Hepatocyte (in vitro differentiated cells): Measurements from ENCODE around the gene EFR3B. TPM values are rescaled to one million over a fixed set of nuclear protein-coding genes. Genes with fewer than 3 reads are reported as not detected.

Source experiments
- DNase-seq: peaks from one replicate; pipeline ENCODE4 v3.0.0-alpha.2; 2016; ENCODE audit warnings: low spot score
- H2AFZ ChIP-seq: fragments of 200-600 bp; sonication (generic); 2 replicates; pipeline ENCODE4 v1.6.0; 2016; ENCODE audit warnings: antibody characterized with exemption, mild to moderate bottlenecking
- H3K27ac ChIP-seq: fragments of 200-600 bp; sonication (generic); 2 replicates; pipeline ENCODE4 v1.5.1; 2016; ENCODE audit warnings: mild to moderate bottlenecking
- H3K27me3 ChIP-seq: fragments of 200-600 bp; sonication (generic); 2 replicates; pipeline ENCODE4 v1.6.1; 2016
- H3K36me3 ChIP-seq: fragments of 200-600 bp; sonication (generic); replicated peaks from 2 replicates; pipeline ENCODE4 v1.5.1; 2016; ENCODE audit warnings: low read depth; ENCODE audit not compliant: insufficient read depth
- H3K4me1 ChIP-seq: fragments of 200-600 bp; sonication (generic); 2 replicates; pipeline ENCODE4 v1.5.1; 2016; ENCODE audit warnings: mild to moderate bottlenecking, moderate library complexity; ENCODE audit not compliant: insufficient read depth
- H3K4me2 ChIP-seq: fragments of 200-600 bp; sonication (generic); 2 replicates; pipeline ENCODE4 v1.6.0; 2016
- H3K4me3 ChIP-seq: fragments of 200-600 bp; sonication (generic); 2 replicates; pipeline ENCODE4 v1.5.1; 2016; ENCODE audit warnings: mild to moderate bottlenecking
- H3K79me2 ChIP-seq: fragments of 200-600 bp; sonication (generic); 2 replicates; pipeline ENCODE4 v1.6.0; 2017; ENCODE audit warnings: mild to moderate bottlenecking
- H3K9me2 ChIP-seq: fragments of 200-600 bp; sonication (generic); replicated peaks from 2 replicates; pipeline ENCODE4 v1.6.0; 2017; ENCODE audit warnings: mild to moderate bottlenecking; ENCODE audit not compliant: insufficient read depth
- H3K9me3 ChIP-seq: fragments of 200-600 bp; sonication (generic); 2 replicates; pipeline ENCODE4 v1.5.1; 2016; ENCODE audit warnings: low read depth, mild to moderate bottlenecking
- H4K20me1 ChIP-seq: fragments of 200-600 bp; sonication (generic); 2 replicates; pipeline ENCODE4 v1.6.0; 2016; ENCODE audit warnings: mild to moderate bottlenecking; ENCODE audit not compliant: insufficient read depth, poor library complexity, severe bottlenecking
- CTCF ChIP-seq: fragments of 200-600 bp; sonication (generic); IDR thresholded peaks from 2 replicates; pipeline ENCODE4 v1.5.1; 2016; ENCODE audit warnings: antibody characterized with exemption, mild to moderate bottlenecking; ENCODE audit not compliant: poor library complexity
- EZH2 ChIP-seq: fragments of 200-600 bp; sonication (generic); IDR thresholded peaks from 2 replicates; pipeline ENCODE4 v1.6.1; 2016; ENCODE audit warnings: antibody characterized with exemption, mild to moderate bottlenecking, borderline replicate concordance
- EZH2phosphoT487 ChIP-seq: fragments of 200-600 bp; sonication (generic); IDR thresholded peaks from one replicate; pipeline ENCODE4 v1.6.1; 2018; ENCODE audit warnings: antibody characterized with exemption, mild to moderate bottlenecking, low read depth, moderate library complexity; ENCODE audit not compliant: unreplicated experiment, severe bottlenecking
- WGBS: methylation state at CpG from one replicate; pipeline ENCODE4 v1.1.6; 2016; ENCODE audit warnings: low lambda C conversion rate; ENCODE audit errors: missing lambda C conversion rate; 5-methylcytosine and 5-hydroxymethylcytosine counted together
- polyA plus RNA-seq: library from polyadenylated mRNA; unstranded; fragments of >200 nt; fragmentation: Nextera tagmentation; extraction: Ambion mirVana; gene quantifications from 2 replicates; pipeline ENCODE4 v1.2.1, GENCODE V29; 2016
- total RNA-seq: library from RNA; depleted of rRNA; stranded (reverse); fragments of >200 nt; gene quantifications from 2 replicates; pipeline ENCODE4 v1.2.3, GENCODE V29; 2014

Gene EFR3B
- total and polyA plus RNA-seq, 2 experiments from 2014 or later: 1.1 to 2.0 TPM

GRCh38 chr2:25041307-25041927 is 459 bp upstream of the EFR3B start:
- H3K4me1 ChIP-seq: peaks cover 9% of the 10 kb centered on the region
- WGBS: 2% methylated on average over 24 of the region's 28 CpGs
- no peaks in the 10 kb centered on the region for H3K9me3 ChIP-seq
- H3K27me3 ChIP-seq: peaks cover 8% of the 10 kb centered on the region
- H3K36me3 ChIP-seq: no peaks in the 10 kb centered on the region
- peak overlapping the region; percentile 48 for H3K4me3 ChIP-seq
- H2AFZ ChIP-seq: peak overlapping the region; percentile 76
- TF ChIP-seq CTCF (peak; percentile 19), EZH2phosphoT487 (no peak)
- H3K79me2 ChIP-seq: no peaks in the 10 kb centered on the region
- H3K27ac ChIP-seq: no peak overlapping the region
- peak; percentile 84 for DNase-seq
- H4K20me1 ChIP-seq: no peaks in the 10 kb centered on the region
- H3K9me2 ChIP-seq: no peaks in the 10 kb centered on the region
- peak overlapping the region; percentile 98 for H3K4me2 ChIP-seq

GRCh38 chr2:25042321-25043240 is 705 bp downstream of the EFR3B start:
- DNase-seq: peak; percentile 67
- Histone ChIP-seq H3K36me3 (no peaks in the 10 kb centered on the region), H3K79me2 (no peaks in the 10 kb centered on the region), H3K4me1 (peaks cover 9% of the 10 kb centered on the region), H3K9me3 (no peaks in the 10 kb centered on the region), H4K20me1 (no peaks in the 10 kb centered on the region), H3K4me2 (peak overlapping the region; percentile 91), H2AFZ (peak overlapping the region; percentile 92), H3K27me3 (peaks cover 8% of the 10 kb centered on the region), H3K4me3 (peak overlapping the region; percentile 86), H3K27ac (peak overlapping the region; percentile 75), H3K9me2 (no peaks in the 10 kb centered on the region)
- TF ChIP-seq CTCF: no peak
- no peak for TF ChIP-seq EZH2phosphoT487
- TF ChIP-seq EZH2: no peak
- WGBS: 2% methylated on average over 58 of the region's 76 CpGs

- Histone ChIP-seq H3K9me2 (no peaks in the 10 kb centered on the region), H4K20me1 (no peaks in the 10 kb centered on the region), H3K79me2 (no peaks in the 10 kb centered on the region), H3K4me2 (peak overlapping the region; percentile 91), H3K27ac (no peak overlapping the region), H3K4me1 (peaks cover 9% of the 10 kb centered on the region), H3K9me3 (no peaks in the 10 kb centered on the region), H3K27me3 (peaks cover 8% of the 10 kb centered on the region), H3K36me3 (no peaks in the 10 kb centered on the region), H2AFZ (no peak overlapping the region), H3K4me3 (peak overlapping the region; percentile 86)
- 18% methylated on average over 8 of the region's 8 CpGs for WGBS
- TF ChIP-seq EZH2 (no peak), CTCF (no peak), EZH2phosphoT487 (no peak)
- DNase-seq: peak; percentile 61
These were observed 1.5 kb downstream of the EFR3B start for GRCh38 chr2:25043241-25043867.
